HG02981 (cell line): ENCODE data around the gene JMJD6.
"Not testable (repeated sequence)": the region's sequence is repeated elsewhere in the genome, so short reads cannot be mapped to it uniquely, and the experiment has no call there.

Experiments
- ATAC-seq: cut with Tn5 transposase; IDR thresholded peaks from one replicate; pipeline ENCODE4 v1.9.1; 2021; ENCODE audit warnings: mild to moderate bottlenecking, moderate library complexity; ENCODE audit not compliant: unreplicated experiment

Gene JMJD6

GRCh38 chr17:76737082-76737675, 10.8 kb upstream of the JMJD6 start, which contains the start of gene SRSF2:
SRSF2 (minus strand) TSS chr17:76737331; CDS start chr17:76737160, 171 bp downstream.
- ATAC-seq: peak; percentile 71

GRCh38 chr17:76736349-76737081, 10.1 kb upstream of the JMJD6 start:
- ATAC-seq: no peak

- ATAC-seq: no peak
Measured at GRCh38 chr17:76735586-76736348, 9.4 kb upstream of the JMJD6 start.

- ATAC-seq: no peak
Measured at GRCh38 chr17:76735006-76735405, 8.6 kb upstream of the JMJD6 start.

- no peak for ATAC-seq
Measured at GRCh38 chr17:76734080-76734840, 7.9 kb upstream of the JMJD6 start.

GRCh38 chr17:76733618-76733957, 7.2 kb upstream of the JMJD6 start:
- ATAC-seq: no peak

- no peak for ATAC-seq
Measured at GRCh38 chr17:76732734-76733617, 6.6 kb upstream of the JMJD6 start.

GRCh38 chr17:76731800-76732733, 5.7 kb upstream of the JMJD6 start:
- ATAC-seq: not testable (repeated sequence)

GRCh38 chr17:76727745-76728456, 1.5 kb upstream of the JMJD6 start:
- ATAC-seq: no peak

- ATAC-seq: peak; percentile 39
Measured at GRCh38 chr17:76726776-76727718, 641 bp upstream of the JMJD6 start, which contains the start of gene METTL23. METTL23 (plus strand) TSS chr17:76726839; CDS start chr17:76729711, 2,872 bp downstream.

GRCh38 chr17:76725580-76726230, 701 bp downstream of the JMJD6 start:
- ATAC-seq: peak; percentile 19

GRCh38 chr17:76723812-76724211, 2.6 kb downstream of the JMJD6 start:
- no peak for ATAC-seq

- not testable (repeated sequence) for ATAC-seq
Measured at GRCh38 chr17:76722977-76723376, 3.4 kb downstream of the JMJD6 start.

- no peak for ATAC-seq
Measured at GRCh38 chr17:76722279-76722678, 4.1 kb downstream of the JMJD6 start.

- no peak for ATAC-seq
Measured at GRCh38 chr17:76721463-76721862, 4.9 kb downstream of the JMJD6 start.

GRCh38 chr17:76720941-76721340, 5.5 kb downstream of the JMJD6 start:
- no peak for ATAC-seq

GRCh38 chr17:76720211-76720610, 6.2 kb downstream of the JMJD6 start:
- ATAC-seq: no peak
